Measurements from ENCODE around the gene PTPRD.

GRCh38 chr9:8366161-8366926 is 2246.5 kb downstream of the PTPRD start:
- no peak for TF ChIP-seq YY1 (IDR thresholded peaks at IDR 0.05; ENCODE audit: insufficient read depth, insufficient read length)
- TF ChIP-seq ZNF274 (IDR thresholded peaks at IDR 0.05; ENCODE audit: low read depth, low read length): no peak
